H1 (cell line): ENCODE measurements around the gene SLC25A6. TPM values are rescaled to one million over a fixed set of nuclear protein-coding genes. Genes with fewer than 3 reads are reported as not detected.
"Not testable (repeated sequence)": the region's sequence is repeated elsewhere in the genome, so short reads cannot be mapped to it uniquely, and the experiment has no call there.

ENCODE experiments used
- CTCF ChIA-PET: fragments of 300-600 bp; sonication (Branson Sonifier 250); formaldehyde crosslinking; loops from one replicate; lab custom pipeline; 2021; ENCODE audit not compliant: partially characterized antibody; lab: Charles Lee
- POLR2A ChIA-PET: fragments of 300-600 bp; sonication (Branson Sonifier 250); formaldehyde crosslinking; loops from one replicate; lab custom pipeline; 2021; ENCODE audit warnings: inconsistent platforms; ENCODE audit not compliant: partially characterized antibody; lab: Charles Lee
- DNase-seq, 2 experiments: peaks; one replicate each; pipeline versions ENCODE4 v3.0.0 to v3.0.0-alpha.2; 2010 to 2022; ENCODE audit warnings: low spot score in 2 of 2, low read depth in 1 of 2, mixed read lengths in 1 of 2
- FAIRE-seq: peaks from 2 replicates; lab custom pipeline; 2011; peaks lifted over from hg19 to GRCh38; lab: Jason Lieb, UNC
- H2AFZ ChIP-seq: 2 replicates; pipeline ENCODE4 v1.8.1; 2012; ENCODE audit warnings: low read length, inconsistent platforms
- H2AK5ac ChIP-seq: 2 replicates; pipeline ENCODE4 v1.6.1; 2013; ENCODE audit warnings: low read depth, low read length
- H2BK120ac ChIP-seq: replicated peaks from 2 replicates; pipeline ENCODE3; 2013; ENCODE audit warnings: low read depth, low read length, inconsistent platforms
- H2BK12ac ChIP-seq: 2 replicates; pipeline ENCODE4 v1.6.1; 2013; ENCODE audit warnings: low read depth, low read length
- H2BK15ac ChIP-seq: 2 replicates; pipeline ENCODE4 v1.6.1; 2013; ENCODE audit warnings: low read length
- H2BK20ac ChIP-seq: 2 replicates; pipeline ENCODE4 v1.6.1; 2013; ENCODE audit warnings: low read length
- H2BK5ac ChIP-seq: 2 replicates; pipeline ENCODE4 v1.6.1; 2013; ENCODE audit warnings: low read depth, low read length
- H3K14ac ChIP-seq: 2 replicates; pipeline ENCODE4 v1.6.1; 2013; ENCODE audit warnings: inconsistent platforms; ENCODE audit not compliant: insufficient read length
- H3K18ac ChIP-seq: 2 replicates; pipeline ENCODE4 v1.6.1; 2013; ENCODE audit warnings: low read length; ENCODE audit errors: extremely low read depth
- H3K23ac ChIP-seq: 2 replicates; pipeline ENCODE4 v1.6.1; 2013; ENCODE audit warnings: inconsistent platforms; ENCODE audit not compliant: insufficient read length
- H3K23me2 ChIP-seq: 2 replicates; pipeline ENCODE4 v1.6.1; 2013; ENCODE audit warnings: low read depth, low read length
- H3K27ac ChIP-seq: 2 replicates; pipeline ENCODE4 v1.6.1; 2011; ENCODE audit warnings: low read depth, low read length, inconsistent platforms
- H3K27me3 ChIP-seq, 4 experiments: replicated peaks in 1 of 4; 1 replicate in 1 of 4; 2 replicates in 3 of 4; pipeline versions ENCODE4 v1.6.1 to v1.8.1; 2011 to 2013; ENCODE audit warnings: low read length in 3 of 4, mild to moderate bottlenecking in 3 of 4, inconsistent platforms in 2 of 4, mixed read lengths in 2 of 4, moderate library complexity in 1 of 4; ENCODE audit not compliant: control insufficient read depth in 3 of 4, insufficient read depth in 3 of 4; ENCODE audit errors: extremely low read depth in 1 of 4
- H3K36me3 ChIP-seq, 4 experiments: 2 replicates each; pipeline versions ENCODE4 v1.6.1 to v1.8.1; 2011 to 2013; ENCODE audit warnings: mild to moderate bottlenecking in 4 of 4, low read length in 3 of 4, moderate library complexity in 2 of 4, control low read depth in 1 of 4, inconsistent platforms in 1 of 4; ENCODE audit not compliant: insufficient read depth in 4 of 4, control insufficient read depth in 2 of 4
- H3K4ac ChIP-seq: replicated peaks from 2 replicates; pipeline ENCODE3; 2013; ENCODE audit warnings: low read length, low read depth, mixed read lengths, inconsistent platforms; ENCODE audit not compliant: insufficient read length
- H3K4me1 ChIP-seq, 4 experiments: replicated peaks in 1 of 4; 1 replicate in 1 of 4; 2 replicates in 3 of 4; pipeline versions ENCODE4 v1.6.1 to v1.8.1; 2011 to 2013; ENCODE audit warnings: low read length in 3 of 4, inconsistent platforms in 2 of 4, mixed read lengths in 1 of 4; ENCODE audit not compliant: insufficient read depth in 4 of 4, control insufficient read depth in 3 of 4
- H3K4me2 ChIP-seq, 2 experiments: 2 replicates each; pipeline versions ENCODE4 v1.6.1 to v1.8.1; 2011 to 2013; ENCODE audit warnings: low read depth in 2 of 2, low read length in 2 of 2, control low read depth in 1 of 2, inconsistent platforms in 1 of 2, mild to moderate bottlenecking in 1 of 2; ENCODE audit not compliant: insufficient read depth in 1 of 2
- H3K4me3 ChIP-seq, 4 experiments: fragments of 200-600, 300-600 bp in 1 of 4; sonication (generic), shearing (Covaris generic), sonication (Bioruptor Twin) in 1 of 4; 2 replicates each; pipeline versions ENCODE4 v1.5.1 to v1.8.1; 2011 to 2016; ENCODE audit warnings: low read length in 4 of 4, low read depth in 3 of 4, control low read depth in 2 of 4, inconsistent platforms in 2 of 4, mild to moderate bottlenecking in 2 of 4, mixed read lengths in 1 of 4, moderate library complexity in 1 of 4; ENCODE audit not compliant: insufficient read depth in 2 of 4; ENCODE audit errors: extremely low read depth in 1 of 4
- H3K56ac ChIP-seq: replicated peaks from 2 replicates; pipeline ENCODE3; 2013; ENCODE audit warnings: low read depth, mild to moderate bottlenecking, mixed read lengths, low read length, inconsistent platforms; ENCODE audit not compliant: insufficient read length
- H3K79me1 ChIP-seq: 2 replicates; pipeline ENCODE4 v1.6.1; 2013; ENCODE audit warnings: low read depth, low read length, control low read depth
- H3K79me2 ChIP-seq, 2 experiments: 2 replicates each; pipeline versions ENCODE4 v1.6.1 to v1.8.1; 2012 to 2013; ENCODE audit warnings: low read length in 2 of 2, mild to moderate bottlenecking in 2 of 2, inconsistent platforms in 1 of 2; ENCODE audit not compliant: insufficient read depth in 2 of 2, control insufficient read depth in 1 of 2
- H3K9ac ChIP-seq, 4 experiments: replicated peaks in 1 of 4; 1 replicate in 1 of 4; 2 replicates in 3 of 4; pipeline versions ENCODE4 v1.6.1 to v1.8.1; 2011 to 2013; ENCODE audit warnings: low read depth in 3 of 4, low read length in 3 of 4, control low read depth in 2 of 4, mild to moderate bottlenecking in 2 of 4, moderate library complexity in 2 of 4, inconsistent platforms in 1 of 4; ENCODE audit errors: extremely low read depth in 1 of 4
- H3K9me3 ChIP-seq, 2 experiments: 2 replicates each; pipeline versions ENCODE4 v1.6.1 to v1.8.1; 2012 to 2013; ENCODE audit warnings: mild to moderate bottlenecking in 2 of 2, moderate library complexity in 2 of 2, control low read depth in 1 of 2, inconsistent platforms in 1 of 2, low read depth in 1 of 2, low read length in 1 of 2, mixed read lengths in 1 of 2; ENCODE audit not compliant: insufficient read depth in 2 of 2
- H4K20me1 ChIP-seq, 2 experiments: replicated peaks in 1 of 2; 2 replicates each; pipeline versions ENCODE3 to v1.8.1; 2011 to 2013; ENCODE audit warnings: inconsistent platforms in 2 of 2, low read length in 2 of 2, mild to moderate bottlenecking in 1 of 2; ENCODE audit not compliant: insufficient read depth in 2 of 2, control insufficient read depth in 1 of 2
- H4K5ac ChIP-seq: 2 replicates; pipeline ENCODE4 v1.6.1; 2013; ENCODE audit warnings: low read length, low read depth, mixed read lengths, inconsistent platforms; ENCODE audit not compliant: insufficient read length
- H4K8ac ChIP-seq: 2 replicates; pipeline ENCODE4 v1.8.0; 2013; ENCODE audit warnings: mild to moderate bottlenecking, moderate library complexity, low read length, inconsistent platforms; ENCODE audit not compliant: insufficient read depth; ENCODE audit errors: extremely low read depth
- H4K91ac ChIP-seq: replicated peaks from 2 replicates; pipeline ENCODE3; 2013; ENCODE audit warnings: low read length, mixed read lengths, inconsistent platforms; ENCODE audit not compliant: insufficient read length
- WGBS, 2 experiments: shearing (Covaris generic) in 1 of 2; methylation state at CpG; one replicate each; pipeline versions ENCODE4 v1.1.6 to v1.1.7; 2013 to 2015; ENCODE audit warnings: low lambda C conversion rate in 2 of 2, mixed read lengths in 2 of 2, inconsistent platforms in 1 of 2, low coverage in 1 of 2, missing lambda C conversion rate in 1 of 2; ENCODE audit not compliant: insufficient replicate concordance in 2 of 2, insufficient coverage in 1 of 2, insufficient read length in 1 of 2; ENCODE audit errors: extremely low coverage in 1 of 2, missing lambda C conversion rate in 1 of 2; 5-methylcytosine and 5-hydroxymethylcytosine counted together
- polyA plus RNA-seq, 7 experiments: library from polyadenylated mRNA; depleted of rRNA in 3 of 7; stranded (reverse) in 5 of 7; unstranded in 2 of 7; fragments of >200 nt in 5 of 7; fragments of 200-250 nt in 2 of 7; gene quantifications; 1 replicate in 5 of 7; 2 replicates in 1 of 7; 4 replicates in 1 of 7; pipeline versions ENCODE4 v1.2.1 to v1.2.3, GENCODE V29; 2011 to 2013; ENCODE audit warnings: missing spikeins in 2 of 7, mixed read lengths in 2 of 7
- total RNA-seq: library from RNA; stranded (reverse); fragmentation: NEBNext Ultra II Directional; extraction: Animal tissue kit (Norgen Biotek cat#: 25700); gene quantifications from 2 replicates; pipeline ENCODE4 v1.2.1, GENCODE V29; 2021

Gene SLC25A6
- total and polyA plus RNA-seq, 2 of the 8 experiments (the other 6 are each of a cell fraction or from before 2014, with no cell fraction given) = 487 to 1,220 TPM

GRCh38 chrX:1349606-1350005 is 42.3 kb downstream of the SLC25A6 start:
- H3K23ac ChIP-seq, H3K79me2 ChIP-seq, H2BK20ac ChIP-seq, H3K4me3 ChIP-seq, CTCF ChIA-PET, H3K56ac ChIP-seq, H3K4me1 ChIP-seq, H3K36me3 ChIP-seq, H3K4me2 ChIP-seq, POLR2A ChIA-PET, H4K8ac ChIP-seq, H2AK5ac ChIP-seq, H2BK12ac ChIP-seq, H3K23me2 ChIP-seq, H2BK120ac ChIP-seq, DNase-seq, H3K79me1 ChIP-seq, H2AFZ ChIP-seq, H3K18ac ChIP-seq, H3K4ac ChIP-seq, H3K9ac ChIP-seq, H3K9me3 ChIP-seq, H4K5ac ChIP-seq, H2BK15ac ChIP-seq, H4K20me1 ChIP-seq, FAIRE-seq, H2BK5ac ChIP-seq, H3K27me3 ChIP-seq, H3K14ac ChIP-seq, H3K27ac ChIP-seq, H4K91ac ChIP-seq: not testable (repeated sequence)
- WGBS, 2 experiments = 91% methylated on average over 15 of the region's 15 CpGs; no CpG with 5 or more reads in 1 of the 2 experiments
